SHP77 (cell line): Measurements from ENCODE around the gene ARSK.

ENCODE experiments used
- DNase-seq, 2 experiments: peaks; one replicate each; lab custom pipeline; 2025; lab: John Stamatoyannopoulos, UW

ARSK gene

DNA sequence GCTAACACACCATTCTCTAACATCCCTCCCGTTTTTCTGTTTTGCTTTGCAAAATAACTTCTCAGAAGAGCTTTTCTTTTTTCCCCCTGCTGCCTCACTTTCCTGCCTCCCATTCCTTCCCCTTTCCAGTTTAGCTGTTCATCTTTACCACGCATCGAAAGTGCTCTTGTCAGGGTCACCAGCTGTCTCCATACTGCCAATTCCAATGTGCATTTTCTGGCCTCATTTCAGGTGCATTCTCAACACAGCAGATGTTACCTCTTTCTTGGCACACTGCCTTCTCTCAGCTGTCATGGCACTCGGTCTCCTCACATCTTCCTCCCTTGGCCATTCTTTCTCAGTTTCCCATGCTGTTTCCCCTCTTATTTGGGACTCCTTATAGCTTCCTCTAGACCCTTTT, 9.5 kb downstream of the ARSK start:
- DNase-seq = peak; percentile 68 to 77

DNA sequence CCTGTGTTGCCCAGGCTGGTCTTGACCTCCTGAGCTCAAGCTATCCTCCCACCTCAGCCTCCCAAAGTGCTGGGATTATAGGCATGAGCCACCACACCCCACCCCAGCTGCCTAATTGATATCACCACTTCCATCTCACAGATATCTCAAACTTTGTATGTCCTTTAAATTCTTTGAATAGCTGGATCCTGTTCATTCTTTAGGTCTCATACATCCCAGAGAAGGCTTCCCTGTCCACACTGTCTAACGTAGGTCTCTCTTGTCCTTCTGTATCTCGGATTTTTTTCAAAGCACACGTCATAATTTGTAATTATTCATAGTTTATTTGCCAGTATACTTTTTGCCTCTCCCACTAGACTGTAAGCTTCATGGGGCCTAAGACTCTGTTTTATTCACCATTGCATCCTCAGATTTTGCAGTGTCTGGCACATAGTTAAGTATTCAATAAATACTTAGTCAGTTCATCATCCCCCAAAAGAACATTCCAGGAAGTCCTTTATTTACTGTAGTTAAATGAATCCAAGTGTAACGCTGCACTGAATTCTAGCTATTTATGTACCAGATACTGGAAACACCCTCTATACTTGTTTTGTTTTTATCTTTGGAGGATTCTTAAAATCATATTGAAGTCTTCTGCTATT, 10.5 kb downstream of the ARSK start:
- DNase-seq = no peak

- DNase-seq = no peak
These were observed 17.1 kb downstream of the ARSK start for GRCh38 chr5:95572016-95572415.

DNA sequence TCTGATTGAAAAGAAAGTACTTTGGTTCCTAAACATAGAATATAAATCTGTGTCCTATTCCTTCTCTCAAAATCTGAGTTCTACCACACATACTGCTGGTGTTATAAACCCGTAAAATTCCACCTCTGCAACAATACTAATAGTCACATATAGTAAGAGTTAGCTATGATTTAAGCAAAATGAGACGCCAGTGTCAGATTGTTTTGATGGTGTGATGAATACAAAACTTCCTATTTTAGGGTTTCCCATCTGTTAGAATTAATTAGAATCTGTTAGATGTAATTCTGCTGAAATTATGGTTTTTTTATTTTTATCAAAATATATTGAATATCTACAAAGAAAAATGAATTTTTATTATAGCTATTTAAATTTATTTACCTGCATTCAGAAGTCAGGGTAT, 26.7 kb downstream of the ARSK start:
- no peak for DNase-seq

DNA sequence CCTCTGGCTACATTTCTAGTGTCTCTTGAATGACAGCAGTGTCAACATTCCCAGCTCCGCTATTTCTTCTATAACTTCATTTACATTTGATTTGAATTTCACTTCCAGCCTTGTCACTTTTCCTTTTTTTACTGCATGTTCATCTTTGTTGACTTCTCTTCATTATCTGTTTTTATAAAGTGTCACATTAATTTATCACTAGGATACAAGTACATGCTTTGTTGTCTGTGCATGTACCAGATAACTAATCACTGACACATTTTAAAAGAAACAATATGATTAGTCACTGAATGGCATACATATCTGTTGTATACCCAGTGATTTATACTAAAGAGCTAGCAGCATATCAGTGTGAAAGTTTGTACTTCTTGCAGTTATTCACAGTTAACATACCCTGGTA, 29.1 kb downstream of the ARSK start:
- no peak for DNase-seq

- no peak for DNase-seq
These were observed 36.0 kb downstream of the ARSK start for GRCh38 chr5:95590880-95591279.

DNA sequence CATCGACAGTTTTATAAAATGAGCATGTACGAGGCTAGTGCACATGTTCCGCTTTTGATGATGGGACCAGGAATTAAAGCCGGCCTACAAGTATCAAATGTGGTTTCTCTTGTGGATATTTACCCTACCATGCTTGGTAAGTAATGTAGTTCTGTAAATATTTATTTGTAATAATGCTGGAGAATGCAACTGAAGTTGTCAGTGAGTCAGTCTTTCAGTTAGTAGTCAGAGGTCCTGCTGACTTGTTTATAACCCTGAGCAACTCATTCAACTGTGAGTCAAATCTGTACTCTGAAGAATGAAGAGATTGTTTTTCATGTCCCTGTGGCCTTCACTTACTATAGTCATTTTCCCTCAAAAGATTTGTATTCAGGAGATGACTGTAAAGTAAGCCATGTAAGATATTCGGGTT, 36.6 kb downstream of the ARSK start:
- DNase-seq = no peak

- DNase-seq = no peak
These were observed 40.5 kb downstream of the ARSK start for GRCh38 chr5:95595289-95595931.

GRCh38 chr5:95599252-95599651, 44.4 kb downstream of the ARSK start:
- no peak for DNase-seq

GRCh38 chr5:95600557-95600956, 45.7 kb downstream of the ARSK start:
- no peak for DNase-seq

DNA sequence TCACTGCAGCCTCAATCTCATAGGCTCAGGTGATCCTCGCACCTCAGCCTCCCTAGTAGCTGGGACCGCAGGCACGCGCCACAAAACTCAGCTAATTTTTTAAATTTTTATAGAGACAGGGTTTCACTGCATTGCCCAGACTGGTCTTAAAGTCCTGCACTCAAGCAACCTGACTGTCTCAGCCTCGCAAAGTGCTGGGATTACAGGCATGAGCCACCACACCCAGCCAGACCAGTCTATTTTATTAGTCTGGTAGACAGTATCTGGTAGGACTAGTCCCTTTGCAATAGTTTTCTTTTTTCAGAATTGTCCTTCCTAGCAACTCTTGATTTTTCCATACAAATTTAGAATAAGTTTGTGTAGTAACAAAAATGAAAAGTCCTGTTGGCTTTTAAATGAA, 50.9 kb downstream of the ARSK start:
- DNase-seq = no peak

DNA sequence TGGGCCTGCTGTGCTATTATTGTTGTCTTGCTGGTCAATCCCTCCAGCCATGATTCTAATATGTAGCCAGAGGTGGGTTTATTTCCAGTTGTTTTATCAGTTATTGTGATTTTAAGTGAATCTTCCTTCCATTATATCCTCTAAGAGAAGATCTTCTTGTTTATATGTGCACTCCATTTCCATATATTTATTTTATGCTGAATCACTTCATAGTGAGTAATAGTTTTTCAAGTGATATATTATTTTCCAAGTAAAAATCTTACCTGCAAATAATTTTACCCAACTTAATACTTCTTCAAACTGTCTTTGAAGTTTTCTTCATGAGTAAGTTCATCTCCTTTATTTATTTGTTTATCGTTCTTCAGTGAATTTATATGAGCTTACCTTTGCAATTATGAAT, 51.5 kb downstream of the ARSK start:
- no peak for DNase-seq

- DNase-seq = no peak
These were observed 54.8 kb downstream of the ARSK start for GRCh38 chr5:95609711-95610110.

GRCh38 chr5:95610546-95610945, 55.6 kb downstream of the ARSK start:
- DNase-seq = no peak

DNA sequence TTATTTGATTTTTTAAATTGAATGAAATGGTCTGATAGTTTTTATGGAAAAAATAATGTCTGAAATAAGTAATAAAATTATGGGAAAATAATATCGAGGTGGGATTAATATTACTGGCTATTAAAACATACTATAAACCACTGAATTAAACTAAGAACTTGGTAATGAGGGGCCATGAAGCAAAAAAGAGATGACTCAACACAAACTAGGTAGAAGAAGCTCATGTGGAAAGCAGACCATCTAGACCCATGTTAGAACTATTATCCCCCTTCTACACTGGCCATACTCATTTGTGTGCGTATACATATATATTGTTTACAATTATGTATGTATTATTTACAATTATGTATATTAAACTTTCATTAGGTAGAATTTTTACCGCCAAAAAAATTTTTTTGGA, 56.5 kb downstream of the ARSK start:
- no peak for DNase-seq

GRCh38 chr5:95613514-95613913, 58.6 kb downstream of the ARSK start:
- no peak for DNase-seq

DNA sequence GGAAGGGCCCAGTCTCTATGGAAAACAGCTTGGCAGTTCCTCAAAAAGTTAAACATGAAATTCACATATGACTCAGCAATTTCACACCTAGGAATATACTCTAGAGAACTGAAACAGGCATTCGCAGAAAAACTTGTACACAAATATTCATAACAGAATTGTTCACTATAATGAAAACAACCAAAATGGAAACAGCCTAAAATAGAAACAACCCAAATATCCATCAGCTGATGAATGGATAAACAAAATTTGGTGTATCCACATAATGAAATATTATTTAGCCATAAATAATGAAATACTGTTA, 60.2 kb downstream of the ARSK start:
- DNase-seq = no peak

- no peak for DNase-seq
These were observed 62.2 kb downstream of the ARSK start for GRCh38 chr5:95617057-95617456.

DNA sequence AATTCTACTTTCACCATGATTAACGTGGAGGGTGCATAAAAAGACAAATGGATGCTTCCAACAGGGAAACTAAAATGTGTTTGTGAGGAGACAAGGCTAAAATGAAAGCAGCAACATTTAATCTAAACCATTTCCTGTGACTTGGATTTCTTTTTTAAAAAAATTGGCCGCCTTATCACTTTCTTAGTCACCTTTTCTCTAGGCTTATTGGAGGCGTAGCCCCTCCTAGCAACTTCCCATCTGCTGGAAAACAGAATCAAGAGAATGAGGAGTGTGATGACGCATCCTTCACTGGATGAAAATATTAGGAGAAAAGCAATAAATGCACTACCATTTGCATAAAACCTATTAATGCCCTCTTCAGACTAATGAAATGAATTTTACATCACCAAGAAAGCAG, 64.2 kb downstream of the ARSK start:
- no peak for DNase-seq

- no peak for DNase-seq
These were observed 64.7 kb downstream of the ARSK start for GRCh38 chr5:95619514-95620029.

- peak; percentile 68 to 83 for DNase-seq
These were observed 65.3 kb downstream of the ARSK start, which contains the start of gene GPR150 for GRCh38 chr5:95620030-95620869. Gene GPR150, plus strand, starts transcription at chr5:95620087. Its CDS starts 189 bp downstream, at chr5:95620276.

DNA sequence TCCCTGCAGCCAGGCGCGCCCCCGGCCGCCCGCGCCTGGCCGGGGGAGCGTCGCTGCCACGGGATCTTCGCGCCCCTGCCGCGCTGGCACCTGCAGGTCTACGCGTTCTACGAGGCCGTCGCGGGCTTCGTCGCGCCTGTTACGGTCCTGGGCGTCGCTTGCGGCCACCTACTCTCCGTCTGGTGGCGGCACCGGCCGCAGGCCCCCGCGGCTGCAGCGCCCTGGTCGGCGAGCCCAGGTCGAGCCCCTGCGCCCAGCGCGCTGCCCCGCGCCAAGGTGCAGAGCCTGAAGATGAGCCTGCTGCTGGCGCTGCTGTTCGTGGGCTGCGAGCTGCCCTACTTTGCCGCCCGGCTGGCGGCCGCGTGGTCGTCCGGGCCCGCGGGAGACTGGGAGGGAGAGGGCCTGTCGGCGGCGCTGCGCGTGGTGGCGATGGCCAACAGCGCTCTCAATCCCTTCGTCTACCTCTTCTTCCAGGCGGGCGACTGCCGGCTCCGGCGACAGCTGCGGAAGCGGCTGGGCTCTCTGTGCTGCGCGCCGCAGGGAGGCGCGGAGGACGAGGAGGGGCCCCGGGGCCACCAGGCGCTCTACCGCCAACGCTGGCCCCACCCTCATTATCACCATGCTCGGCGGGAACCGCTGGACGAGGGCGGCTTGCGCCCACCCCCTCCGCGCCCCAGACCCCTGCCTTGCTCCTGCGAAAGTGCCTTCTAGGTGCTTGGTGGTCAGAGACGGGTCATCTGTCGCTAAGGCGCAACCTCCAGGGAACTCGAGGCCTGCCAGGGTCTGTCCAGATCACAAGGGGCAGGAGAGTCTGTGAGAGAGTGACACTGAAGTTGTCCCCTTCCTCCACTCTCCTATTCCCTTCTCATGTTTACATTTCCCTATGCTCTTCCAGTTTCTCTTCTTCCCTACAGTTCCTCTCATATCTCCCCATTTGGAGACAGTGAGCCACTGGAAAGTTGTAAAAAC, 66.3 kb downstream of the ARSK start:
- peak; percentile 26 to 62 for DNase-seq
